Esophagus muscularis mucosa (tissue), 4 donors: ENCODE data around the gene OSBP2.

Experiments used
- CTCF ChIP-seq, 3 experiments: fragments of 200-600 bp in 2 of 3; fragments of 450-650 bp in 1 of 3; sonication (generic) in 2 of 3; IDR thresholded peaks; one replicate each; pipeline ENCODE4 v1.5.1; 2017 to 2019; ENCODE audit warnings: antibody characterized with exemption in 3 of 3, mild to moderate bottlenecking in 2 of 3, moderate library complexity in 1 of 3
- EP300 ChIP-seq: sonication (generic); formaldehyde crosslinking; IDR thresholded peaks from one replicate; pipeline ENCODE4 v1.6.1; 2017; ENCODE audit warnings: antibody characterized with exemption
- POLR2A ChIP-seq: fragments of 450-650 bp; IDR thresholded peaks from one replicate; pipeline ENCODE4 v1.6.1; 2017; ENCODE audit warnings: antibody characterized with exemption, moderate library complexity, mild to moderate bottlenecking, low read depth
- POLR2AphosphoS5 ChIP-seq, 2 donors: sonication (generic); formaldehyde crosslinking; IDR thresholded peaks; one replicate each; pipeline ENCODE4 v1.6.1; 2017; ENCODE audit warnings: antibody characterized with exemption in 2 of 2

GRCh38 chr22:30881361-30882183 lies 186.9 kb downstream of the OSBP2 start:
- TF ChIP-seq CTCF (IDR thresholded peaks at IDR 0.05): no peak
- TF ChIP-seq POLR2A: no peak
- no peak for TF ChIP-seq POLR2AphosphoS5 (IDR thresholded peaks at IDR 0.05)
- TF ChIP-seq EP300: no peak
